Activated naive CD8-positive, alpha-beta T cell treated with anti-CD3 and anti-CD28 coated beads, Interleukin-2, amount 50 U/mL, for 24 hours (primary cell): Measurements from ENCODE around the gene TARS1.
"Not testable (repeated sequence)": the region's sequence is repeated elsewhere in the genome, so short reads cannot be mapped to it uniquely, and the experiment has no call there.

Experiments used
- ATAC-seq: fragments of 150-1000 bp; cut with Tn5 transposase; one replicate; pipeline ENCODE4 v1.10.0; 2021
- DNase-seq: peaks from one replicate; pipeline ENCODE4 v3.0.0; 2021
- H3K27ac Mint-ChIP-seq: one replicate; pipeline ENCODE4 v1.8.0; 2021; ENCODE audit warnings: mild to moderate bottlenecking, mixed read lengths
- H3K27me3 Mint-ChIP-seq: one replicate; pipeline ENCODE4 v1.8.0; 2021; ENCODE audit warnings: mixed read lengths
- H3K36me3 Mint-ChIP-seq: one replicate; pipeline ENCODE4 v1.8.0; 2021; ENCODE audit warnings: low read depth, mixed read lengths
- H3K4me1 Mint-ChIP-seq: one replicate; pipeline ENCODE4 v1.8.0; 2021; ENCODE audit warnings: mixed read lengths
- H3K4me3 Mint-ChIP-seq: one replicate; pipeline ENCODE4 v1.8.0; 2021; ENCODE audit warnings: mild to moderate bottlenecking, moderate library complexity, mixed read lengths
- H3K9me3 Mint-ChIP-seq: one replicate; pipeline ENCODE4 v1.8.0; 2021; ENCODE audit warnings: mixed read lengths

Gene TARS1

GRCh38 chr5:33425314-33425713 lies 15.5 kb upstream of the TARS1 start:
- Mint-ChIP-seq H3K27me3 (peaks cover 10% of the 10 kb centered on the region), H3K27ac (no peak overlapping the region), H3K4me1 (no peaks in the 10 kb centered on the region), H3K36me3 (no peaks in the 10 kb centered on the region), H3K4me3 (no peak overlapping the region), H3K9me3 (no peaks in the 10 kb centered on the region)
- DNase-seq (no peak), ATAC-seq (no peak)

DNA sequence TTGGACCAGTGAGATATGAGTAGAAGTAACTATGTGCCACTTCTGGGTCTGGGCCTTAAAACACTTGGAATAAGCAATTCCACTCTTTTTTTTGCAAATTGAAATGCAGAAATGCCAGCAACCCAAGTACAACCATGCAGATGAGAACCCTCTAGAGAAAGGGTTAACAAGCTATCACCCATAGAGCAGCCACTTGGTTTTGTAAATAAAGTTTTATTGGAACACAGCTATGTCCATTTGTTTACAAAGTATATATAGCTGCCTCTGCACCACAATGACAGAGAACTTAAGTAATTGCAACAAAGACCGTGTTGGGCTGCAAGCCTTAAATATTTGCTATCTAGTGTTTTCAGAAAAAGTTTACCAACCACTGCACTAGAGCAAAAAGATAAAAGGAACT lies 9.8 kb upstream of the TARS1 start:
- Mint-ChIP-seq H3K27ac (no peak overlapping the region), H3K4me3 (no peak overlapping the region), H3K4me1 (peaks cover 3% of the 10 kb centered on the region), H3K9me3 (no peaks in the 10 kb centered on the region), H3K27me3 (peaks cover 8% of the 10 kb centered on the region), H3K36me3 (no peaks in the 10 kb centered on the region)
- no peak for ATAC-seq
- DNase-seq, result no peak

GRCh38 chr5:33432656-33433055 lies 8.1 kb upstream of the TARS1 start:
- Mint-ChIP-seq H3K27ac (no peak overlapping the region), H3K4me3 (no peak overlapping the region), H3K4me1 (peaks cover 4% of the 10 kb centered on the region), H3K9me3 (no peaks in the 10 kb centered on the region), H3K27me3 (no peaks in the 10 kb centered on the region), H3K36me3 (peaks cover 2% of the 10 kb centered on the region)
- DNase-seq, result no peak
- ATAC-seq, result no peak

- Mint-ChIP-seq H3K27ac (no peak overlapping the region), H3K4me1 (peaks cover 4% of the 10 kb centered on the region), H3K27me3 (no peaks in the 10 kb centered on the region), H3K4me3 (no peak overlapping the region), H3K36me3 (peaks cover 2% of the 10 kb centered on the region), H3K9me3 (no peaks in the 10 kb centered on the region)
- DNase-seq (no peak), ATAC-seq (no peak)
These were observed 7.2 kb upstream of the TARS1 start for GRCh38 chr5:33433303-33434240.

DNA sequence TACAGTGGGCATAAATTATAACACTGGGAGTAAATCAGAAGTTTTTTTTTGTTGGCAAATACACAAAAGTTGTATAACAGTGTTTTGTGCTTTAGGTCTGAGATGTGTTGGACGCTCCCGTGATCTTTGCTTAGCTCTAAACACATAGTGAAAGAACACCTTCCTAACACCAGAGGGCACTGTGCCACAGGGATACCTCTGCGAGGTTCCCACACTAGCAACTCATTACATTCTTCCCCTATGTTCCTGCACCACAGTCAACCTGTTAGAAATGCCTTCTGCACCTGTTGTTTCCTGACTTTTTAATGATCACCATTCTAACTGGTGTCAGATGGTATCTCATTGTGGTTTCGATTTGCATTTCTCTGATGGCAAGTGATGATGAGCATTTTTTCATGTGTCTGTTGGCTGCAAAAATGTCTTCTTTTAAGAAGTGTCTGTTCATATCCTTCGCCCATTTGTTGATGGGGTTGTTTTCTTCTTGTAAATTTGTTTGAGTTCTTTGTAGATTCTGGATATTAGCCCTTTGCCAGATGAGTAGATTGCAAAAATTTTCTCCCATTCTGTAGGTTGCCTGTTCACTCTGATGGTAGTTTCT lies 4.8 kb upstream of the TARS1 start:
- peak; percentile 37 for ATAC-seq
- H3K4me3 Mint-ChIP-seq, H3K4me1 Mint-ChIP-seq, H3K9me3 Mint-ChIP-seq, H3K36me3 Mint-ChIP-seq, H3K27me3 Mint-ChIP-seq, H3K27ac Mint-ChIP-seq: not testable (repeated sequence)
- peak; percentile 61 for DNase-seq

DNA sequence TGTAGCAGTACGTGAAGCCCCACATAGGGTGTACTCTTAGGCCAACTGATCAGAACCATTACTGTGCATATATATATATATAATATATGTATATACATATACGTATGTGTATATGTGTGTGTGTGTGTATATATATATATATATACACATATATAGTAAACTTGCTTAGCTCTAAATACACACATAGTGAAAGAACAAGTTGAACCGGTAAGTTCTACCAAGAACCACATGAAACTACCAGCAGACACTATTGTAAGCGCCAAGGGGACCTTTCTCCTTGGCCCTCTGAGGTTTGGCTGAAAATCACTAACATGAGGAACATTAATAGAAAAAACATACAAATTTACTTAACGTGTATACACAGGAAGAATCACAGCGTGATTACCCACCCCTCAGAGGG lies 1.8 kb upstream of the TARS1 start:
- Mint-ChIP-seq H3K9me3 (no peaks in the 10 kb centered on the region), H3K27ac (no peak overlapping the region), H3K4me3 (peak overlapping the region; percentile 20), H3K4me1 (peaks cover 20% of the 10 kb centered on the region), H3K27me3 (no peaks in the 10 kb centered on the region), H3K36me3 (peaks cover 11% of the 10 kb centered on the region)
- ATAC-seq (no peak), DNase-seq (no peak)

GRCh38 chr5:33439905-33440481 lies 772 bp upstream of the TARS1 start:
- H3K4me3 Mint-ChIP-seq, result no peak overlapping the region
- H3K27me3 Mint-ChIP-seq, result no peaks in the 10 kb centered on the region
- H3K36me3 Mint-ChIP-seq, result peaks cover 15% of the 10 kb centered on the region
- ATAC-seq, result no peak
- no peaks in the 10 kb centered on the region for H3K9me3 Mint-ChIP-seq
- peaks cover 28% of the 10 kb centered on the region for H3K4me1 Mint-ChIP-seq
- DNase-seq, result no peak
- no peak overlapping the region for H3K27ac Mint-ChIP-seq

DNA sequence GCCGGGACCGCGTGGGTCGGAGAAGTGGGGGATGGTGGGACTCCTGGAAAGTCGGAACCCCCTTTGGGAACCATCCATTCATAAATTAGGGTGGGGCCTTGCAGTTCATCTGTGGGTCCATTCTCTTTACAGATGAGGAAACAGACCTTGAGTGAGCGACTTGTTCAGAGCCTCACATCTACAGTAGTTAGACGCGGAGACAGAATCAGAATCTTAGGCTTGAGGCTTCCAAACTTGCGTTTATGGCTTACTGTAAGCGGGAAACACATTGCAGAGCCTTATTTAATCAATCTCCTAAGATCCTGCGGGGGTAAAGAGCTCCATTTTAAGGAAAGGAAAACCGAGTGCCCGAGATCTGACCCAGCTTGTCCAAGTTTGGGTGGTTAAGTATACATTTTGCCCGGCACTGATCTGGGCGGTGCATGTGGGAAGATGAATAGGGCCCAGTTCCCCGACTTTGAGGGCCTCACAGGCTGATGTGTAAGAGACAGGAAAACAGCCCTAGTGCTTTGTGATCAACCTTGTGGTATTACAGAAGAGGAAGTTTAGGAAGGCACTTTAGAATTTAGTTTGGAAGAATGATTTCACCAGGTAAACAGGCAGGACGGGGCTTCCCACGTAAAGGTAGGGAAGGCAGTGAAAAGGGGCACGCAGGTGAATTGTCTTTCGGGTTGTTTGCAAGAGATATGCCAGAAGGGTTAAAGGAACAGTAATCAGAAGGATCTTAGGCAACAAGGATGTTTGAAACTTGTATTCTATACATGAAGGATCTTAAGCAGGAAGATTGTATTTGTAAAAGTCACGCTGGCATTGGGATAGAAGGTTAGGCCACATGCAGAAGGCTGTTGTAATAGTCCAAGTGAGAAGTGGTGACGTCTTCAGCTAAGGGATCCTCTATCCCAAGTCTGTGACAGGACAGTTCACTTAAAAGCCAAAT lies 744 bp downstream of the TARS1 start:
- no peaks in the 10 kb centered on the region for H3K9me3 Mint-ChIP-seq
- H3K27ac Mint-ChIP-seq, result no peak overlapping the region
- H3K36me3 Mint-ChIP-seq, result peaks cover 28% of the 10 kb centered on the region
- H3K4me3 Mint-ChIP-seq, result no peak overlapping the region
- peak; percentile 21 for ATAC-seq
- H3K4me1 Mint-ChIP-seq, result peaks cover 34% of the 10 kb centered on the region
- peak; percentile 43 for DNase-seq
- H3K27me3 Mint-ChIP-seq, result no peaks in the 10 kb centered on the region

DNA sequence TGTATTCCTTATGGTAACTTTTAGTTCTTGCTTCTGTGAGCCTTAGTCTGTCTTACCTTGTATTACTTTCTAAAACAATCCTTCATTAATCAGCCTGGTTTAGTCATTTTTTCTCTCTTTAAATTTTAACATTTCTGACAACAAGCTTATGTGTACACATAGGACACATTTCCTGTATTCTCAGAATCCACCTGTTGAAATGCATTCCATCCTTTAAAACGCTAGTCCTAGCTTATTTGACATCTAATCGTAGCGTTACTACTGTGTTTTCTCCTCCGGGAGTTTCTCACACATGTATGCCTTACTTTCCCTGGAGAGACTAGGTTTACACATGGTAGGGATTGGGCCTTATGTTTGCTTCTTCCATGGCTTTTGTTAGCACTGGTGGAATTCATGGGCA lies 3.8 kb downstream of the TARS1 start:
- Mint-ChIP-seq H3K9me3 (no peaks in the 10 kb centered on the region), H3K4me1 (peaks cover 41% of the 10 kb centered on the region), H3K36me3 (peaks cover 51% of the 10 kb centered on the region), H3K27me3 (no peaks in the 10 kb centered on the region), H3K4me3 (peak overlapping the region; percentile 32), H3K27ac (no peak overlapping the region)
- no peak for DNase-seq
- no peak for ATAC-seq

- H3K4me1 Mint-ChIP-seq, result peaks cover 41% of the 10 kb centered on the region
- peak overlapping the region; percentile 65 for H3K27ac Mint-ChIP-seq
- no peak overlapping the region for H3K4me3 Mint-ChIP-seq
- ATAC-seq (no peak), DNase-seq (no peak)
- peaks cover 55% of the 10 kb centered on the region for H3K36me3 Mint-ChIP-seq
- H3K27me3 Mint-ChIP-seq, result no peaks in the 10 kb centered on the region
- no peaks in the 10 kb centered on the region for H3K9me3 Mint-ChIP-seq
These were observed 5.0 kb downstream of the TARS1 start for GRCh38 chr5:33445798-33446197.

- no peaks in the 10 kb centered on the region for H3K27me3 Mint-ChIP-seq
- no peak overlapping the region for H3K27ac Mint-ChIP-seq
- no peak overlapping the region for H3K4me3 Mint-ChIP-seq
- no peak for DNase-seq
- H3K4me1 Mint-ChIP-seq, result peaks cover 34% of the 10 kb centered on the region
- no peak for ATAC-seq
- peaks cover 67% of the 10 kb centered on the region for H3K36me3 Mint-ChIP-seq
- H3K9me3 Mint-ChIP-seq, result no peaks in the 10 kb centered on the region
These were observed 7.4 kb downstream of the TARS1 start for GRCh38 chr5:33448118-33448517.

DNA sequence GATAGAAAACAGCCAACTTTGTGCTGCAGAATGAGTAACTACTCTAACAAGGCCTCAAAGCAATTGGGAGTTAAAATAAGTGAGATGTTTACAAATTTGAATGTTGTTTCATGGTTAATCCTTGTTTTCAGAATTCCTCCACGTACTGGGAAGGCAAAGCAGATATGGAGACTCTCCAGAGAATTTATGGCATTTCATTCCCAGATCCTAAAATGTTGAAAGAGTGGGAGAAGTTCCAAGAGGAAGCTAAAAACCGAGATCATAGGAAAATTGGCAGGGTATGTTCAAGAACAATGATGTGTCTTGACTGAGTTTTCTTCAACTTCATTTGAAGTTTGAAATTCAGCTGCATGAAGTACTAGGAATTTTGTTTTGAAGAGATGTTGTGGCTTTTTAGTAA lies 16.4 kb downstream of the TARS1 start:
- Mint-ChIP-seq H3K9me3 (no peaks in the 10 kb centered on the region), H3K27ac (no peak overlapping the region), H3K4me1 (no peaks in the 10 kb centered on the region), H3K36me3 (peaks cover 78% of the 10 kb centered on the region), H3K27me3 (no peaks in the 10 kb centered on the region), H3K4me3 (no peak overlapping the region)
- ATAC-seq, result no peak
- no peak for DNase-seq

DNA sequence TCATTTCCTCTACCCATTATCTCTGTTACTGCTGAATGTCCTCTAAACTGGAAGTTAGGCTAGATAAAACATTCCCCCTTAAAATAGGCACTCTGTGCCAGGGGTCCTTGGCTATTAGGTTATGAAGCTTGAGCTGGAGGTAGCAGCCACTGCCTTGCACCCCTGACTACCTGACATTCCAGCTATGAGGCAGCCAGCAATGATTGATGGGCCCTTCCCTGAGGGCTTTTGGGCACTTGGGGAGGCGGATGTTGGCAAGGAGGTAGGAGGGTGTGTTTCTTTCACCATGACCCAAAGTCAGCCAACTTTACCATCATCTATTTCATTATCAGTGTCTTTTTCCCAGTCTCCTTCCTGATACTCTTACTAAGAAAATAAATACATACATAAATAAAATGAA lies 17.1 kb downstream of the TARS1 start:
- DNase-seq (no peak), ATAC-seq (no peak)
- Mint-ChIP-seq H3K4me1 (no peaks in the 10 kb centered on the region), H3K27ac (no peak overlapping the region), H3K9me3 (no peaks in the 10 kb centered on the region), H3K36me3 (peaks cover 77% of the 10 kb centered on the region), H3K27me3 (no peaks in the 10 kb centered on the region), H3K4me3 (no peak overlapping the region)

GRCh38 chr5:33460210-33460609 lies 19.4 kb downstream of the TARS1 start:
- no peak overlapping the region for H3K4me3 Mint-ChIP-seq
- H3K27me3 Mint-ChIP-seq, result no peaks in the 10 kb centered on the region
- peak overlapping the region; percentile 43 for H3K27ac Mint-ChIP-seq
- H3K9me3 Mint-ChIP-seq, result no peaks in the 10 kb centered on the region
- DNase-seq (no peak), ATAC-seq (no peak)
- peaks cover 70% of the 10 kb centered on the region for H3K36me3 Mint-ChIP-seq
- no peaks in the 10 kb centered on the region for H3K4me1 Mint-ChIP-seq
